SK-N-SH treated with all-trans-retinoic acid at 6 μM for 48 hours (cell line): Measurements from ENCODE around the gene CDK6.
A peak's percentile ranks its signal among the peaks of the same experiment; 100 is the strongest.

ENCODE experiments used
- ATAC-seq: fragments of 200-7000 bp; cut with Tn5 transposase; 3 replicates; pipeline ENCODE4 v1.9.1; 2020; ENCODE audit warnings: mild to moderate bottlenecking, moderate library complexity
- ARNTL ChIP-seq: fragments of 450-650 bp; formaldehyde crosslinking; IDR thresholded peaks from 2 replicates; pipeline ENCODE4 v1.5.0; 2020; ENCODE audit warnings: low read depth, mild to moderate bottlenecking, moderate library complexity, borderline replicate concordance
- BACH2 ChIP-seq: fragments of 250-450 bp; sonication (Bioruptor Pico); IDR thresholded peaks from 2 replicates; pipeline ENCODE4 v1.9.0; 2021; ENCODE audit warnings: mild to moderate bottlenecking, borderline replicate concordance
- CREB5 ChIP-seq: fragments of 250-450 bp; sonication (Bioruptor Pico); IDR thresholded peaks from 2 replicates; pipeline ENCODE4 v1.5.1; 2020; ENCODE audit warnings: low read depth, mild to moderate bottlenecking, moderate library complexity
- CSDC2 ChIP-seq: fragments of 250-450 bp; sonication (Bioruptor Pico); IDR thresholded peaks from 2 replicates; pipeline ENCODE4 v1.5.0; 2020; ENCODE audit warnings: mild to moderate bottlenecking, moderate library complexity
- ESRRG ChIP-seq: fragments of 250-450 bp; sonication (Bioruptor Pico); IDR thresholded peaks from 2 replicates; pipeline ENCODE4 v1.6.1; 2021; ENCODE audit warnings: mild to moderate bottlenecking
- OSR1 ChIP-seq: fragments of 250-450 bp; sonication (Bioruptor Pico); IDR thresholded peaks from 2 replicates; pipeline ENCODE4 v1.8.0; 2022; ENCODE audit warnings: moderate library complexity, mild to moderate bottlenecking, inconsistent platforms
- PATZ1 ChIP-seq: fragments of 250-450 bp; sonication (Bioruptor Pico); IDR thresholded peaks from 2 replicates; pipeline ENCODE4 v1.8.0; 2020; ENCODE audit warnings: mild to moderate bottlenecking, moderate library complexity, borderline replicate concordance
- PPARA ChIP-seq: fragments of 250-450 bp; sonication (Bioruptor Pico); IDR thresholded peaks from 2 replicates; pipeline ENCODE4 v1.5.0; 2020; ENCODE audit warnings: mild to moderate bottlenecking, borderline replicate concordance
- RARB ChIP-seq: fragments of 250-450 bp; sonication (Bioruptor Pico); IDR thresholded peaks from 2 replicates; pipeline ENCODE4 v1.8.0; 2021; ENCODE audit warnings: mild to moderate bottlenecking, moderate library complexity
- SNAI2 ChIP-seq: fragments of 250-450 bp; sonication (Bioruptor Pico); IDR thresholded peaks from 2 replicates; pipeline ENCODE4 v1.5.0; 2020; ENCODE audit warnings: mild to moderate bottlenecking, moderate library complexity
- TCF4 ChIP-seq: fragments of 250-450 bp; sonication (Bioruptor Pico); IDR thresholded peaks from 2 replicates; pipeline ENCODE4 v1.8.0; 2021; ENCODE audit warnings: mild to moderate bottlenecking, moderate library complexity, borderline replicate concordance
- TOX ChIP-seq: fragments of 250-450 bp; sonication (Bioruptor Pico); IDR thresholded peaks from 2 replicates; pipeline ENCODE4 v1.8.0; 2021; ENCODE audit warnings: mild to moderate bottlenecking, moderate library complexity, borderline replicate concordance
- ZC3H10 ChIP-seq: fragments of 250-450 bp; sonication (Bioruptor Pico); IDR thresholded peaks from 2 replicates; pipeline ENCODE4 v1.5.1; 2021; ENCODE audit warnings: mild to moderate bottlenecking, moderate library complexity
- ZFP3 ChIP-seq: fragments of 250-450 bp; sonication (Bioruptor Pico); IDR thresholded peaks from 2 replicates; pipeline ENCODE4 v1.5.0; 2020; ENCODE audit warnings: mild to moderate bottlenecking, moderate library complexity
- ZFP30 ChIP-seq: fragments of 450-650 bp; formaldehyde crosslinking; IDR thresholded peaks from 2 replicates; pipeline ENCODE4 v1.5.0; 2022; ENCODE audit warnings: mild to moderate bottlenecking, moderate library complexity
- ZNF565 ChIP-seq: fragments of 450-650 bp; formaldehyde crosslinking; conservative IDR thresholded peaks from 2 replicates; pipeline ENCODE4 v1.5.0; 2020; ENCODE audit warnings: low read depth, mild to moderate bottlenecking, moderate library complexity
- ZNF70 ChIP-seq: fragments of 450-650 bp; formaldehyde crosslinking; IDR thresholded peaks from 2 replicates; pipeline ENCODE4 v1.5.0; 2020; ENCODE audit warnings: mild to moderate bottlenecking, moderate library complexity
- TF ChIP-seq, protein P1 (sequence below): fragments of 250-450 bp; sonication (Bioruptor Pico); IDR thresholded peaks from 2 replicates; pipeline ENCODE4 v1.5.1; 2021; ENCODE audit warnings: mild to moderate bottlenecking, moderate library complexity
- TF ChIP-seq, protein P2 (sequence below): fragments of 250-450 bp; sonication (Bioruptor Pico); IDR thresholded peaks from 2 replicates; pipeline ENCODE4 v1.8.0; 2021; ENCODE audit warnings: low read depth, mild to moderate bottlenecking, moderate library complexity, borderline replicate concordance

Gene CDK6

GRCh38 chr7:92678291-92678920, 158.0 kb downstream of the CDK6 start:
- ATAC-seq, result no peak
- TF ChIP-seq ZNF565 (CRISPR knock-in tag) (no peak), ZFP30 (no peak), PPARA (CRISPR knock-in tag) (no peak), ESRRG (CRISPR knock-in tag) (no peak), ZC3H10 (CRISPR knock-in tag) (no peak)
- TF ChIP-seq, protein P1, sequence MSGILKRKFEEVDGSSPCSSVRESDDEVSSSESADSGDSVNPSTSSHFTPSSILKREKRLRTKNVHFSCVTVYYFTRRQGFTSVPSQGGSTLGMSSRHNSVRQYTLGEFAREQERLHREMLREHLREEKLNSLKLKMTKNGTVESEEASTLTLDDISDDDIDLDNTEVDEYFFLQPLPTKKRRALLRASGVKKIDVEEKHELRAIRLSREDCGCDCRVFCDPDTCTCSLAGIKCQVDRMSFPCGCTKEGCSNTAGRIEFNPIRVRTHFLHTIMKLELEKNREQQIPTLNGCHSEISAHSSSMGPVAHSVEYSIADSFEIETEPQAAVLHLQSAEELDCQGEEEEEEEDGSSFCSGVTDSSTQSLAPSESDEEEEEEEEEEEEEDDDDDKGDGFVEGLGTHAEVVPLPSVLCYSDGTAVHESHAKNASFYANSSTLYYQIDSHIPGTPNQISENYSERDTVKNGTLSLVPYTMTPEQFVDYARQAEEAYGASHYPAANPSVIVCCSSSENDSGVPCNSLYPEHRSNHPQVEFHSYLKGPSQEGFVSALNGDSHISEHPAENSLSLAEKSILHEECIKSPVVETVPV (CRISPR knock-in tag), result no peak

DNA sequence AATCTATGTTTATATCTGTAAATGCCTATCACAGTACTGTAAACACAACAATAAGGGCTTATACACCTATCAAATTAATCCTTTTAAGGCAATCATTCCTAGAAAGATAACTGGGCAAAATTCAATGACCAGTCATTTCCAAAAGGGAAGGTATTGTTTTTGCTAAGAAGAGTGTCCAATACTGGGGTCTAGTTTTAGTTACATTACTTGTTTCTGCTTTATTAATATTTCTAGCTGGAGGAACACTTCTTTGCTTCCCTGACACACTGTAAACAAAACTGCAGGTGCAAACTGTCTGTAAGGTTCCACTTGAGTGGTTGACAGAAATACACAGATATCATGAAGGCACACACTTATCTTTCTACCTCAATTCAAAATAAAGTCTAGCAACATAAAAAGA, 162.0 kb downstream of the CDK6 start:
- ATAC-seq, result no peak
- TF ChIP-seq, protein P1 (CRISPR knock-in tag), result no peak
- TF ChIP-seq TOX (CRISPR knock-in tag), result no peak
- no peak for TF ChIP-seq PATZ1 (CRISPR knock-in tag)
- TF ChIP-seq PPARA (CRISPR knock-in tag), result no peak
- no peak for TF ChIP-seq ZNF565 (CRISPR knock-in tag)
- no peak for TF ChIP-seq ZNF70 (CRISPR knock-in tag)
- no peak for TF ChIP-seq TCF4 (CRISPR knock-in tag)
- no peak for TF ChIP-seq BACH2
- TF ChIP-seq ZFP3 (CRISPR knock-in tag), result no peak
- TF ChIP-seq CREB5 (CRISPR knock-in tag), result no peak
- TF ChIP-seq CSDC2 (CRISPR knock-in tag), result no peak
- no peak for TF ChIP-seq SNAI2 (CRISPR knock-in tag)
- TF ChIP-seq ARNTL (CRISPR knock-in tag), result no peak
- no peak for TF ChIP-seq OSR1 (CRISPR knock-in tag)
- TF ChIP-seq, protein P2, sequence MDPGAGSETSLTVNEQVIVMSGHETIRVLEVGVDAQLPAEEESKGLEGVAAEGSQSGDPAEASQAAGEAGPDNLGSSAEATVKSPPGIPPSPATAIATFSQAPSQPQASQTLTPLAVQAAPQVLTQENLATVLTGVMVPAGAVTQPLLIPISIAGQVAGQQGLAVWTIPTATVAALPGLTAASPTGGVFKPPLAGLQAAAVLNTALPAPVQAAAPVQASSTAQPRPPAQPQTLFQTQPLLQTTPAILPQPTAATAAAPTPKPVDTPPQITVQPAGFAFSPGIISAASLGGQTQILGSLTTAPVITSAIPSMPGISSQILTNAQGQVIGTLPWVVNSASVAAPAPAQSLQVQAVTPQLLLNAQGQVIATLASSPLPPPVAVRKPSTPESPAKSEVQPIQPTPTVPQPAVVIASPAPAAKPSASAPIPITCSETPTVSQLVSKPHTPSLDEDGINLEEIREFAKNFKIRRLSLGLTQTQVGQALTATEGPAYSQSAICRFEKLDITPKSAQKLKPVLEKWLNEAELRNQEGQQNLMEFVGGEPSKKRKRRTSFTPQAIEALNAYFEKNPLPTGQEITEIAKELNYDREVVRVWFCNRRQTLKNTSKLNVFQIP (CRISPR knock-in tag), result no peak
- TF ChIP-seq ZC3H10 (CRISPR knock-in tag), result no peak
- no peak for TF ChIP-seq RARB (CRISPR knock-in tag)
- TF ChIP-seq, all 23 proteins: peak for 0

GRCh38 chr7:92671505-92672169, 164.7 kb downstream of the CDK6 start:
- no peak for ATAC-seq
- TF ChIP-seq OSR1 (CRISPR knock-in tag) (no peak), RARB (CRISPR knock-in tag) (no peak), ZFP3 (CRISPR knock-in tag) (peak; percentile 56; the same call in 1 of the 2 replicates)
